ENCODE results near the gene SERINC5.

GRCh38 chr5:80165452-80165851, 90.4 kb downstream of the SERINC5 start:
- no peak for TF ChIP-seq POLR2A (IDR thresholded peaks at IDR 0.05)
- TF ChIP-seq, protein P1, sequence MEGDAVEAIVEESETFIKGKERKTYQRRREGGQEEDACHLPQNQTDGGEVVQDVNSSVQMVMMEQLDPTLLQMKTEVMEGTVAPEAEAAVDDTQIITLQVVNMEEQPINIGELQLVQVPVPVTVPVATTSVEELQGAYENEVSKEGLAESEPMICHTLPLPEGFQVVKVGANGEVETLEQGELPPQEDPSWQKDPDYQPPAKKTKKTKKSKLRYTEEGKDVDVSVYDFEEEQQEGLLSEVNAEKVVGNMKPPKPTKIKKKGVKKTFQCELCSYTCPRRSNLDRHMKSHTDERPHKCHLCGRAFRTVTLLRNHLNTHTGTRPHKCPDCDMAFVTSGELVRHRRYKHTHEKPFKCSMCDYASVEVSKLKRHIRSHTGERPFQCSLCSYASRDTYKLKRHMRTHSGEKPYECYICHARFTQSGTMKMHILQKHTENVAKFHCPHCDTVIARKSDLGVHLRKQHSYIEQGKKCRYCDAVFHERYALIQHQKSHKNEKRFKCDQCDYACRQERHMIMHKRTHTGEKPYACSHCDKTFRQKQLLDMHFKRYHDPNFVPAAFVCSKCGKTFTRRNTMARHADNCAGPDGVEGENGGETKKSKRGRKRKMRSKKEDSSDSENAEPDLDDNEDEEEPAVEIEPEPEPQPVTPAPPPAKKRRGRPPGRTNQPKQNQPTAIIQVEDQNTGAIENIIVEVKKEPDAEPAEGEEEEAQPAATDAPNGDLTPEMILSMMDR (IDR thresholded peaks at IDR 0.05), result no peak
